K562 treated with DMSO at 1 percent for 24 hours (cell line): ENCODE measurements around the gene SPAG8. TPM values are rescaled to one million over a fixed set of nuclear protein-coding genes. Genes with fewer than 3 reads are reported as not detected.

Experiments
- total RNA-seq: library from RNA; unstranded; fragments of 300-600 nt; gene quantifications from 2 replicates; pipeline ENCODE4 v1.2.3, GENCODE V29; 2022; ENCODE audit warnings: low read depth; ENCODE audit not compliant: insufficient read depth

SPAG8 gene, protein sequence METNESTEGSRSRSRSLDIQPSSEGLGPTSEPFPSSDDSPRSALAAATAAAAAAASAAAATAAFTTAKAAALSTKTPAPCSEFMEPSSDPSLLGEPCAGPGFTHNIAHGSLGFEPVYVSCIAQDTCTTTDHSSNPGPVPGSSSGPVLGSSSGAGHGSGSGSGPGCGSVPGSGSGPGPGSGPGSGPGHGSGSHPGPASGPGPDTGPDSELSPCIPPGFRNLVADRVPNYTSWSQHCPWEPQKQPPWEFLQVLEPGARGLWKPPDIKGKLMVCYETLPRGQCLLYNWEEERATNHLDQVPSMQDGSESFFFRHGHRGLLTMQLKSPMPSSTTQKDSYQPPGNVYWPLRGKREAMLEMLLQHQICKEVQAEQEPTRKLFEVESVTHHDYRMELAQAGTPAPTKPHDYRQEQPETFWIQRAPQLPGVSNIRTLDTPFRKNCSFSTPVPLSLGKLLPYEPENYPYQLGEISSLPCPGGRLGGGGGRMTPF
- not detected in 2 replicates for total RNA-seq

GRCh38 chr9:35812025-35812602 is at the start of gene SPAG8:
SPAG8 (minus strand) TSS chr9:35812262; CDS start chr9:35812147, 115 bp downstream.

DNA sequence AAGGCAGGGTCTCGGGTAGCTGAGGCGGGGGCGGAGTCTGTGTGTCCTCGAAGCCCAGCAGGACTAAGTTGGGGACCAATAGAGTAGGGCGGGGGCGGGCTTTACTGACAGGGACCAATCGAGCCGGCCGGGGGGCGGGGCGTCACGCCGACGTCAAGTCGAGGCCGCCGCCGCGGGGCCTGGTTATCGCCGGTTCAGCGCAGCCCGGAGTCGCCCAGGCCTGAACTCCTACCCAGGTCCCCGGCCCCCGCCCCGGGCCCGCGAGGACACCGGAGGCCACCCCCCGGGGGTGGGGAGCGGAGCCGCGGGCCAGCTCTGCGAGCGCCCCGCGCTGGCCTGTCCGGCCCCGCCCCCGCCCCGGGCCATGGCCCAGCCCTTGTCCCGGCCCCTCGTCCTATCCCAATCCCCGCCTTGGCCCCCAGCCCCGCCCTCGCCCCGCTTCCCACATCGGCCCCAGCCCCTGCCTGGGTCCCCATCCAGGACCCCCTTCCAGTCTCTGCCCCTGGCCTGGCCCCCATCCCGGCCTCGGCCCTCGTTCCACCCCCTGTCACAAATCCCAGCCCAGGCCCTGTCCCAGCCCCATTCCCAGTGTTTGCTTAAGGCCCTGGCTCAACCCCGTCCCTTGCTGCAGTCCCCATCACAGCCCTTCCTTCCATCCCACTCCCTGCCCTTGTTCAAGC is 17.2 kb upstream of the SPAG8 start, which contains the start of gene TMEM8B:
Gene TMEM8B, plus strand, starts transcription at position 145 of the 680 bp plus-strand sequence. Its CDS starts 220 bp downstream, at position 365.

DNA sequence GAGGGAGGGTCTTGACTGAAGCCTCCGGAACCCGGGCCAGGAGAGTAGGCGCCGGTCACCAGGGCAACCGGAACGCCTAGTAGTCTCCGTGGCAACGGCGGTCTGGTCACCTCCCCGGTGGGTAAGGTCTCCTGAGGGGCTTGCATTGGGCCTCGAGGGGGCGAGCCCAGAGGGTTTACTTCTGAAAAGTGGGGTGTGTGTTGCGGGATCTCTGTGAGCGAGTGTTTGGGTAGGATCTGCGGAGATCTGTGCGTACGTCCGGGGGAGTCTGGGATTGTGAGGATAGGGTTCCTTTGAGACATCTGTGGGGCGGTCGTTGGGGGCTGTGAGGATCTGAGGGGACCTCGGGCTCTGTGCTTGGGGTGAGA is 16.6 kb upstream of the SPAG8 start, which contains the start of gene FAM221B:
Gene FAM221B, minus strand, starts transcription at position 17 of the 368 bp plus-strand sequence. CDS start 2,571 bp downstream, outside the sequence.

GRCh38 chr9:35814841-35815543 is 2.9 kb upstream of the SPAG8 start, which contains the start of gene HINT2:
HINT2 (minus strand) TSS chr9:35815042; CDS start chr9:35814979, 63 bp downstream.

GRCh38 chr9:35791297-35791921 is 20.7 kb downstream of the SPAG8 start, which contains the start of gene NPR2:
NPR2 (plus strand) TSS chr9:35791591; CDS start chr9:35792409, 818 bp downstream.

Other genes with a start within 250 kb of the SPAG8 start
- gene TESK1, start 207.0 kb downstream of the SPAG8 start, total RNA-seq: 20.9 and 22.7 TPM in 2 replicates
- 1.6 TPM in 1 of 2 replicates, not detected in the other for gene CD72, start 193.8 kb downstream of the SPAG8 start, total RNA-seq
- gene SIT1, start 161.3 kb downstream of the SPAG8 start, total RNA-seq: not detected in 2 replicates
- not detected in 2 replicates for gene RMRP, start 154.2 kb downstream of the SPAG8 start, total RNA-seq
- gene CCDC107, start 154.0 kb downstream of the SPAG8 start, total RNA-seq: 15.5 and 17.2 TPM in 2 replicates
- gene ARHGEF39, start 147.1 kb downstream of the SPAG8 start, total RNA-seq: 13.1 and 14.4 TPM in 2 replicates
- 1.00 and 1.4 TPM in 2 replicates for gene CA9, start 138.3 kb downstream of the SPAG8 start, total RNA-seq
- 3.6 and 3.9 TPM in 2 replicates for gene TPM2, start 122.3 kb downstream of the SPAG8 start, total RNA-seq
- 148 and 181 TPM in 2 replicates for gene TLN1, start 80.1 kb downstream of the SPAG8 start, total RNA-seq
- gene CREB3, start 79.6 kb downstream of the SPAG8 start, total RNA-seq: 38.0 and 39.4 TPM in 2 replicates
- 54.5 and 57.4 TPM in 2 replicates for gene GBA2, start 63.0 kb downstream of the SPAG8 start, total RNA-seq
- 12.6 and 13.9 TPM in 2 replicates for gene RGP1, start 63.0 kb downstream of the SPAG8 start, total RNA-seq
- not detected in 2 replicates for gene MSMP, start 58.0 kb downstream of the SPAG8 start, total RNA-seq
- 3.9 TPM in 2 replicates for gene NPR2, start 20.7 kb downstream of the SPAG8 start, total RNA-seq
- 101 and 102 TPM in 2 replicates for gene HINT2, start 2.8 kb upstream of the SPAG8 start, total RNA-seq
- not detected in 2 replicates for gene FAM221B, start 16.5 kb upstream of the SPAG8 start, total RNA-seq
- gene TMEM8B, start 17.0 kb upstream of the SPAG8 start, total RNA-seq: 7.2 and 8.5 TPM in 2 replicates
- gene OR13J1, start 58.1 kb upstream of the SPAG8 start, total RNA-seq: not detected in 2 replicates
- gene HRCT1, start 93.9 kb upstream of the SPAG8 start, total RNA-seq: not detected in 2 replicates
- not detected in 2 replicates for gene SPAAR, start 97.2 kb upstream of the SPAG8 start, total RNA-seq
- gene OR2S2, start 145.9 kb upstream of the SPAG8 start, total RNA-seq: not detected in 2 replicates
- gene RECK, start 224.7 kb upstream of the SPAG8 start, total RNA-seq: 0.28 and 0.42 TPM in 2 replicates